Measurements from ENCODE around the gene KLRD1.

GRCh38 chr12:10368206-10369171 is 60.8 kb downstream of the KLRD1 start:
- TF ChIP-seq, protein P1, sequence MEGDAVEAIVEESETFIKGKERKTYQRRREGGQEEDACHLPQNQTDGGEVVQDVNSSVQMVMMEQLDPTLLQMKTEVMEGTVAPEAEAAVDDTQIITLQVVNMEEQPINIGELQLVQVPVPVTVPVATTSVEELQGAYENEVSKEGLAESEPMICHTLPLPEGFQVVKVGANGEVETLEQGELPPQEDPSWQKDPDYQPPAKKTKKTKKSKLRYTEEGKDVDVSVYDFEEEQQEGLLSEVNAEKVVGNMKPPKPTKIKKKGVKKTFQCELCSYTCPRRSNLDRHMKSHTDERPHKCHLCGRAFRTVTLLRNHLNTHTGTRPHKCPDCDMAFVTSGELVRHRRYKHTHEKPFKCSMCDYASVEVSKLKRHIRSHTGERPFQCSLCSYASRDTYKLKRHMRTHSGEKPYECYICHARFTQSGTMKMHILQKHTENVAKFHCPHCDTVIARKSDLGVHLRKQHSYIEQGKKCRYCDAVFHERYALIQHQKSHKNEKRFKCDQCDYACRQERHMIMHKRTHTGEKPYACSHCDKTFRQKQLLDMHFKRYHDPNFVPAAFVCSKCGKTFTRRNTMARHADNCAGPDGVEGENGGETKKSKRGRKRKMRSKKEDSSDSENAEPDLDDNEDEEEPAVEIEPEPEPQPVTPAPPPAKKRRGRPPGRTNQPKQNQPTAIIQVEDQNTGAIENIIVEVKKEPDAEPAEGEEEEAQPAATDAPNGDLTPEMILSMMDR (IDR thresholded peaks at IDR 0.05 in 4 of 5, conservative IDR thresholded peaks at IDR 0.05 in 1 of 5) = no peak
- TF ChIP-seq POLR2A (IDR thresholded peaks at IDR 0.05) = no peak

Measured in gastrocnemius medialis (tissue), 4 donors.